ENCODE measurements around the gene C9orf85.

DNA sequence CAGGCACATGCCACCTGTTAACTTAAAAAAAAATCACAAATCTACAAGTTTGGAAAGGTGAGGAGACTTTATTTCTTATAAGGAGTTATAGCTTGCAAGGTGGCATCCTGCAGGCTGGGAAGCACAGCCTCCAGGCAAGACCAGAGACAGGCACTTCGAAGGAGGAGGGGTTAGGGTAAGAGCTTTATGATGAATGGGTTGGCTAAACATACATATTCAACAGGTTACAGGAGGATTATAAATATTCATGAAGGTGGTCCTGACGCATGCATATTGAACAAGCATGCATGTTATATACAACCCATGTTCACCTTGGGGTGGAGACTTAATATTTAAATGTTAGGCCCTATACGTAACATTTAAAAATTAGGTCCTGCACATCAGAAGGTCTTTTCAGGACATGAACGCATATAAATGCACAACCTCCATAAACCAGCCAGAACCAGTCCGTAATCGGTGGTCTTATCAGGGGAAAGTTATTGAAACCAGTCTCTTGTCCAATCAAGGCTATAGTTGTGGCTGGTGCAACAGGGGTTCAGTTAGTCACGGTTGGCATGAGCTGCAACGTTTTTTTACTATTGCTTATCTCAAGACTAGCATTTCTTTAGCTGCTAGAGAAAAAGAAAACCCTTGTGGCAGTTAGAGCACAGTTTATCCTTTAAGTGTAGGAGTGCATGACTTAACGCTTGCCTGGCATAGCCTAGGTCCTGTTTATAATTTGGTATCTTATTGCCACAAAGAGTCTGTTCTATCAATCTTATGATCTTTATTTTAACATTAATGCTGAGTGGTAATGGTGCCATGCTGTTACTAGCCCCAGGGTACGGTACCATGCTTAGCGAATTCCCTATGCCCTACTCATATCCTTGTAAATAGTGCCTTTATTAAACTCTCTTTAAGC is 76.3 kb downstream of the C9orf85 start:
- TF ChIP-seq, protein P1, sequence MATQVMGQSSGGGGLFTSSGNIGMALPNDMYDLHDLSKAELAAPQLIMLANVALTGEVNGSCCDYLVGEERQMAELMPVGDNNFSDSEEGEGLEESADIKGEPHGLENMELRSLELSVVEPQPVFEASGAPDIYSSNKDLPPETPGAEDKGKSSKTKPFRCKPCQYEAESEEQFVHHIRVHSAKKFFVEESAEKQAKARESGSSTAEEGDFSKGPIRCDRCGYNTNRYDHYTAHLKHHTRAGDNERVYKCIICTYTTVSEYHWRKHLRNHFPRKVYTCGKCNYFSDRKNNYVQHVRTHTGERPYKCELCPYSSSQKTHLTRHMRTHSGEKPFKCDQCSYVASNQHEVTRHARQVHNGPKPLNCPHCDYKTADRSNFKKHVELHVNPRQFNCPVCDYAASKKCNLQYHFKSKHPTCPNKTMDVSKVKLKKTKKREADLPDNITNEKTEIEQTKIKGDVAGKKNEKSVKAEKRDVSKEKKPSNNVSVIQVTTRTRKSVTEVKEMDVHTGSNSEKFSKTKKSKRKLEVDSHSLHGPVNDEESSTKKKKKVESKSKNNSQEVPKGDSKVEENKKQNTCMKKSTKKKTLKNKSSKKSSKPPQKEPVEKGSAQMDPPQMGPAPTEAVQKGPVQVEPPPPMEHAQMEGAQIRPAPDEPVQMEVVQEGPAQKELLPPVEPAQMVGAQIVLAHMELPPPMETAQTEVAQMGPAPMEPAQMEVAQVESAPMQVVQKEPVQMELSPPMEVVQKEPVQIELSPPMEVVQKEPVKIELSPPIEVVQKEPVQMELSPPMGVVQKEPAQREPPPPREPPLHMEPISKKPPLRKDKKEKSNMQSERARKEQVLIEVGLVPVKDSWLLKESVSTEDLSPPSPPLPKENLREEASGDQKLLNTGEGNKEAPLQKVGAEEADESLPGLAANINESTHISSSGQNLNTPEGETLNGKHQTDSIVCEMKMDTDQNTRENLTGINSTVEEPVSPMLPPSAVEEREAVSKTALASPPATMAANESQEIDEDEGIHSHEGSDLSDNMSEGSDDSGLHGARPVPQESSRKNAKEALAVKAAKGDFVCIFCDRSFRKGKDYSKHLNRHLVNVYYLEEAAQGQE (IDR thresholded peaks at IDR 0.05; ENCODE audit: borderline replicate concordance) = no peak
- TF ChIP-seq CTCF (IDR thresholded peaks at IDR 0.05; ENCODE audit: poor library complexity, severe bottlenecking) (no peak), EP300 (conservative IDR thresholded peaks at IDR 0.05; ENCODE audit: poor library complexity, severe bottlenecking) (no peak), POLR2AphosphoS5 (IDR thresholded peaks at IDR 0.05) (no peak), SMC3 (conservative IDR thresholded peaks at IDR 0.05; ENCODE audit: poor library complexity) (no peak)

Measured in neural cell (in vitro differentiated cells).